Left lung (tissue), 14 donors: Measurements from ENCODE around the gene CD96. TPM values are rescaled to one million over a fixed set of nuclear protein-coding genes. Genes with fewer than 3 reads are reported as not detected.

Source experiments
- ATAC-seq: fragments of 200-7000 bp; cut with Tn5 transposase; one replicate; pipeline ENCODE4 v1.9.1; 2020; ENCODE audit warnings: moderate library complexity
- DNase-seq, 4 donors: peaks; one replicate each; pipeline ENCODE4 v3.0.0-alpha.2; 2013 to 2020
- H3K27ac ChIP-seq, 2 donors: fragments of 200-600 bp; sonication (generic) in 1 of 2; one replicate each; pipeline versions ENCODE4 v1.5.0 to v1.8.0; 2020 to 2021
- H3K27me3 ChIP-seq, 2 donors: fragments of 200-600 bp; sonication (generic) in 1 of 2; one replicate each; pipeline versions ENCODE4 v1.5.0 to v1.8.0; 2020 to 2021
- H3K36me3 ChIP-seq, 2 donors: fragments of 200-600 bp; sonication (generic) in 1 of 2; one replicate each; pipeline versions ENCODE4 v1.5.0 to v1.8.0; 2020 to 2021
- H3K4me1 ChIP-seq, 2 donors: fragments of 200-600 bp; one replicate each; pipeline ENCODE4 v1.8.0; 2021
- H3K4me3 ChIP-seq, 2 donors: fragments of 200-600 bp; sonication (generic) in 1 of 2; one replicate each; pipeline versions ENCODE4 v1.5.0 to v1.8.0; 2020 to 2021; ENCODE audit warnings: mild to moderate bottlenecking in 1 of 2
- H3K9me3 ChIP-seq, 2 donors: fragments of 200-600 bp; sonication (generic) in 1 of 2; one replicate each; pipeline versions ENCODE4 v1.5.0 to v1.8.0; 2020 to 2021
- CTCF ChIP-seq, 2 donors: fragments of 200-600 bp; sonication (generic) in 1 of 2; IDR thresholded peaks; one replicate each; pipeline versions ENCODE4 v1.5.0 to v1.8.0; 2021; ENCODE audit warnings: antibody characterized with exemption in 2 of 2
- intact Hi-C, 2 donors: fragments of 100-400 bp; cut with DNase I; formaldehyde crosslinking; loops; one replicate each; pipeline versions ENCODE4 v1.11.2 to v1.14.2; 2022
- long read RNA-seq, 12 donors: library from polyadenylated mRNA in 2 of 12; unstranded in 2 of 12; transcript quantifications; one replicate each; pipeline ENCODE4 v2.0.0 and lab custom pipeline, GENCODE V29; 2019 to 2026
- polyA plus RNA-seq, 6 donors: library from polyadenylated mRNA; unstranded; fragments of 120-200 nt; gene quantifications; one replicate each; pipeline ENCODE4 v1.2.1, GENCODE V29; 2013; ENCODE audit not compliant: insufficient read length in 6 of 6
- total RNA-seq, 2 donors: library from RNA; stranded (reverse); fragmentation: NEBNext Ultra II Directional; extraction: Animal tissue kit (Norgen Biotek cat#: 25700); gene quantifications; one replicate each; pipeline ENCODE4 v1.2.1, GENCODE V29; 2021
- donor health status: DM: no; HTN: yes; CAD: no.
- donor health status: DM: no; HTN: no; CAD: no.

CD96 gene
- 1 to 10 TPM; 2.9 to 5.3 TPM for total RNA-seq
- polyA plus RNA-seq, result 1 to 10 TPM in 2 of 6 donors, under 1 TPM in 4; 0.53 to 1.5 (median 0.91) TPM
- long read RNA-seq, donor 1, full-length matches to known transcripts, result 1 of 1 reads
- long read RNA-seq, donor 1, partial matches to known transcripts, result 0 of 1 reads
- long read RNA-seq, donor 1, other reads (novel, unspliced or antisense), result 0 of 1 reads
- long read RNA-seq, donor 2, result 0 reads
- long read RNA-seq, donor 3, result 0 reads
- long read RNA-seq, donor 4, result 0 reads
- long read RNA-seq, donor 5, result 0 reads
- long read RNA-seq, donor 6, result 0 reads
- long read RNA-seq, donor 7, result 0 reads
- long read RNA-seq, donor 8, result 0 reads
- long read RNA-seq, donor 9, result 0 reads
- long read RNA-seq, donor 10, partial matches to known transcripts, result 0 of 2 reads
- long read RNA-seq, donor 10, other reads (novel, unspliced or antisense), result 2 of 2 reads
- long read RNA-seq, donor 11, result 0 reads
- long read RNA-seq, donor 12, result 0 reads

- Histone ChIP-seq H3K4me3 (no peak within 1 kb of the TSS), H3K27me3 (no peaks in the 10 kb centered on the region), H3K9me3 (no peaks in the 10 kb centered on the region), H3K36me3 (no peaks in the 10 kb centered on the region), H3K27ac (peak within 1 kb of the TSS in 1 of 2 donors; percentile 16), H3K4me1 (peaks cover 15 to 21% of the 10 kb centered on the region in 2 donors)
- intact Hi-C loops, result no loop called here
- DNase-seq, result peak in 1 of 4 donors; percentile 13
- ATAC-seq, result no peak
- no peak for TF ChIP-seq CTCF (IDR thresholded peaks at IDR 0.05)
Measured at GRCh38 chr3:111541911-111542483, at the start of gene CD96. TSS of gene CD96 (plus strand) at chr3:111542197. CDS start at chr3:111542249, 52 bp downstream.

- Histone ChIP-seq H3K4me1 (no peaks in the 10 kb centered on the region), H3K36me3 (no peaks in the 10 kb centered on the region), H3K9me3 (no peaks in the 10 kb centered on the region), H3K4me3 (no peak overlapping the region), H3K27ac (no peak overlapping the region), H3K27me3 (no peaks in the 10 kb centered on the region)
- ATAC-seq, result no peak
- no peak for TF ChIP-seq CTCF (IDR thresholded peaks at IDR 0.05)
- no peak for DNase-seq
- intact Hi-C loops, result no loop called here
Measured at GRCh38 chr3:111493276-111493675, 48.7 kb upstream of the CD96 start.

GRCh38 chr3:111496894-111497559 lies 45.0 kb upstream of the CD96 start:
- H3K36me3 ChIP-seq, result no peaks in the 10 kb centered on the region
- DNase-seq (peak in 1 of 4 donors; percentile 21), ATAC-seq (no peak)
- H3K4me1 ChIP-seq, result no peaks in the 10 kb centered on the region
- no peaks in the 10 kb centered on the region for H3K27me3 ChIP-seq
- H3K27ac ChIP-seq, result no peak overlapping the region
- intact Hi-C loops, result no loop called here
- peaks cover 0 to 9% of the 10 kb centered on the region in 2 donors for H3K9me3 ChIP-seq
- TF ChIP-seq CTCF (IDR thresholded peaks at IDR 0.05), result no peak
- H3K4me3 ChIP-seq, result no peak overlapping the region

- H3K27me3 ChIP-seq, result no peaks in the 10 kb centered on the region
- no peak overlapping the region for H3K27ac ChIP-seq
- H3K9me3 ChIP-seq, result peaks cover 0 to 12% of the 10 kb centered on the region in 2 donors
- intact Hi-C loops, result no loop called here
- H3K36me3 ChIP-seq, result no peaks in the 10 kb centered on the region
- H3K4me3 ChIP-seq, result no peak overlapping the region
- no peaks in the 10 kb centered on the region for H3K4me1 ChIP-seq
- DNase-seq, result no peak
- ATAC-seq, result no peak
- TF ChIP-seq CTCF (IDR thresholded peaks at IDR 0.05), result no peak
Measured at GRCh38 chr3:111498022-111498421, 44.0 kb upstream of the CD96 start.

GRCh38 chr3:111506435-111506834 lies 35.6 kb upstream of the CD96 start:
- ATAC-seq (no peak), DNase-seq (no peak)
- no peaks in the 10 kb centered on the region for H3K36me3 ChIP-seq
- no peaks in the 10 kb centered on the region for H3K4me1 ChIP-seq
- no peak overlapping the region for H3K4me3 ChIP-seq
- H3K9me3 ChIP-seq, result peaks cover 0 to 8% of the 10 kb centered on the region in 2 donors
- intact Hi-C loops, result no loop called here
- H3K27me3 ChIP-seq, result no peaks in the 10 kb centered on the region
- TF ChIP-seq CTCF (IDR thresholded peaks at IDR 0.05), result no peak
- H3K27ac ChIP-seq, result no peak overlapping the region
